K562 (cell line): ENCODE measurements around the gene GPN3. TPM values are rescaled to one million over a fixed set of nuclear protein-coding genes. Genes with fewer than 3 reads are reported as not detected.
A peak's percentile ranks its signal among the peaks of the same experiment; 100 is the strongest.

ENCODE experiments used
- CBX1 ChIP-seq: sonication (generic); IDR thresholded peaks from 2 replicates; pipeline ENCODE4 v1.6.1; 2016; ENCODE audit warnings: antibody characterized with exemption, low read depth, mild to moderate bottlenecking
- HDAC1 ChIP-seq, 2 experiments: fragments of 450-650 bp; IDR thresholded peaks; 2 replicates each; pipeline ENCODE4 v1.6.1; 2016 to 2017; ENCODE audit warnings: inconsistent platforms in 1 of 2, mild to moderate bottlenecking in 1 of 2, moderate library complexity in 1 of 2
- NFIC ChIP-seq: fragments of 450-650 bp; IDR thresholded peaks from 2 replicates; pipeline ENCODE4 v1.6.1; 2017; ENCODE audit warnings: mild to moderate bottlenecking, inconsistent platforms
- NRF1 ChIP-seq, 2 experiments: fragments of 450-650 bp; IDR thresholded peaks in 1 of 2; conservative IDR thresholded peaks in 1 of 2; 2 replicates each; pipeline ENCODE4 v1.6.1; 2014; ENCODE audit warnings: mild to moderate bottlenecking in 2 of 2
- TOE1 ChIP-seq, 2 experiments: fragments of 450-650 bp in 1 of 2; sonication (generic) in 1 of 2; formaldehyde crosslinking in 1 of 2; IDR thresholded peaks; 2 replicates each; pipeline versions ENCODE4 v1.7.1 to v1.8.0; 2016 to 2022; ENCODE audit warnings: borderline replicate concordance in 2 of 2, mild to moderate bottlenecking in 2 of 2, antibody characterized with exemption in 1 of 2, inconsistent platforms in 1 of 2, low read depth in 1 of 2, missing genetic modification reagents in 1 of 2, moderate library complexity in 1 of 2
- ZNF766 ChIP-seq: fragments of 200-800 bp; sonication (Bioruptor generic); conservative IDR thresholded peaks from 2 replicates; pipeline ENCODE4 v1.6.1; 2016; ENCODE audit warnings: missing genetic modification characterization, missing compliant biosample characterization
- polyA plus RNA-seq, 8 experiments: library from polyadenylated mRNA; depleted of rRNA in 4 of 8; stranded (reverse) in 5 of 8; unstranded in 3 of 8; fragments of >200 nt; fragmentation: Nextera tagmentation in 2 of 8; fragmentation: Illumina TruSeq in 1 of 8; extraction: Ambion mirVana in 2 of 8; extraction: Trizol in 1 of 8; gene quantifications; 2 replicates each; pipeline versions ENCODE4 v1.2.1 to v1.2.3, GENCODE V29; 2011 to 2014; ENCODE audit warnings: inconsistent platforms in 1 of 8, missing spikeins in 1 of 8
- total RNA-seq, 7 experiments: library from RNA; depleted of rRNA in 6 of 7; stranded (reverse); fragments of >200 nt in 6 of 7; fragmentation: Illumina TruSeq in 2 of 7; extraction: Trizol in 2 of 7; gene quantifications; 2 replicates each; pipeline versions ENCODE4 v1.2.1 to v1.2.3, GENCODE V29; 2011 to 2021; ENCODE audit warnings: low replicate concordance in 1 of 7
- TF ChIP-seq, protein P1 (sequence below): fragments of 450-650 bp; IDR thresholded peaks from 2 replicates; pipeline ENCODE4 v1.6.1; 2016; ENCODE audit warnings: borderline replicate concordance
- TF ChIP-seq, protein P2 (sequence below): sonication (generic); formaldehyde crosslinking; IDR thresholded peaks from 2 replicates; pipeline ENCODE4 v1.8.0; 2022; ENCODE audit warnings: missing genetic modification reagents, mild to moderate bottlenecking, moderate library complexity, borderline replicate concordance
- TF ChIP-seq, protein P3 (sequence below): sonication (generic); formaldehyde crosslinking; IDR thresholded peaks from 2 replicates; pipeline ENCODE4 v1.8.0; 2023; ENCODE audit warnings: mild to moderate bottlenecking, missing genetic modification reagents
- TF ChIP-seq, protein P4 (sequence below): fragments of 450-650 bp; IDR thresholded peaks from 2 replicates; pipeline ENCODE4 v1.6.1; 2017; ENCODE audit warnings: antibody characterized with exemption, mild to moderate bottlenecking
- TF ChIP-seq, protein P5 (sequence below), 2 experiments: fragments of 450-650 bp; conservative IDR thresholded peaks; 2 replicates each; pipeline ENCODE4 v1.6.1; 2017; ENCODE audit warnings: mild to moderate bottlenecking in 2 of 2, moderate library complexity in 2 of 2

The GPN3 gene
- total and polyA plus RNA-seq, 9 of the 15 experiments (the other 6 are each of a cell fraction or from before 2014, with no cell fraction given) = 35.8 to 123 (median 64.2) TPM

DNA sequence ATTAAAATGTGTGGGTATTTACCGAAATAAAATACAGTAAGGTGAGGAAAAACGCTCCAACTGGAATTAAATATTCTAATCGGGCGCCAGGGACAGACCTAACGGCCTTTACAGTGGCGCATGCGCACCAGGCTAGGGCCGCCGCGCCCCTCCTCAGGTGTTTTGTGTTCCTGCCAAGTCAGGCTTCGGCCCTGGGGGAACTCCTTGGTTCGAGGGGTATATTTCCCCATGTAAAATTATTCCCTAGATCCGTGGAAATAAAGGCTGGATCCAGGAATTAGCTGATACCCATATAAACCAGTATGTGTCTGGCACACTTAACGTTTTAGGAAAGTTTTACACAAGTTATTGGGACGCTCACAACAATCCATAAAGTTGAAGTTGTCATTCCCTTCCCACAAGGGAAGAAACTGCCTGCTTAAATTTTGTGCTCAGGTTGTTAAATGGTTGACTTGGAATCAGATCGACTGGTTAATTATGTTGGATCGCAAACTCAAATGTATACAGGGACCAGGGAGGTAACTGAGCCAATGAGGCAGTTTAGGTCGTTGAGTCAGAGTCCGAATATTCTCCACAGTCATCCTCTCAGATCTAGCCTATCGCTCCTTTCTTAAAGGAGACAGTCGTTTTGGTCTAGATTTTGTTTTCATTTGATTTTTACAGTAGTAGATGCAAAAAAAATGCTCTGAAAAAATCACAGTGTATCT is 63.9 kb downstream of the GPN3 start (continued):
- TF ChIP-seq, protein P1, sequence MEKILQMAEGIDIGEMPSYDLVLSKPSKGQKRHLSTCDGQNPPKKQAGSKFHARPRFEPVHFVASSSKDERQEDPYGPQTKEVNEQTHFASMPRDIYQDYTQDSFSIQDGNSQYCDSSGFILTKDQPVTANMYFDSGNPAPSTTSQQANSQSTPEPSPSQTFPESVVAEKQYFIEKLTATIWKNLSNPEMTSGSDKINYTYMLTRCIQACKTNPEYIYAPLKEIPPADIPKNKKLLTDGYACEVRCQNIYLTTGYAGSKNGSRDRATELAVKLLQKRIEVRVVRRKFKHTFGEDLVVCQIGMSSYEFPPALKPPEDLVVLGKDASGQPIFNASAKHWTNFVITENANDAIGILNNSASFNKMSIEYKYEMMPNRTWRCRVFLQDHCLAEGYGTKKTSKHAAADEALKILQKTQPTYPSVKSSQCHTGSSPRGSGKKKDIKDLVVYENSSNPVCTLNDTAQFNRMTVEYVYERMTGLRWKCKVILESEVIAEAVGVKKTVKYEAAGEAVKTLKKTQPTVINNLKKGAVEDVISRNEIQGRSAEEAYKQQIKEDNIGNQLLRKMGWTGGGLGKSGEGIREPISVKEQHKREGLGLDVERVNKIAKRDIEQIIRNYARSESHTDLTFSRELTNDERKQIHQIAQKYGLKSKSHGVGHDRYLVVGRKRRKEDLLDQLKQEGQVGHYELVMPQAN = no peak
- TF ChIP-seq, protein P2, sequence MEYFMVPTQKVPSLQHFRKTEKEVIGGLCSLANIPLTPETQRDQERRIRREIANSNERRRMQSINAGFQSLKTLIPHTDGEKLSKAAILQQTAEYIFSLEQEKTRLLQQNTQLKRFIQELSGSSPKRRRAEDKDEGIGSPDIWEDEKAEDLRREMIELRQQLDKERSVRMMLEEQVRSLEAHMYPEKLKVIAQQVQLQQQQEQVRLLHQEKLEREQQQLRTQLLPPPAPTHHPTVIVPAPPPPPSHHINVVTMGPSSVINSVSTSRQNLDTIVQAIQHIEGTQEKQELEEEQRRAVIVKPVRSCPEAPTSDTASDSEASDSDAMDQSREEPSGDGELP = peak; percentile 60; the same call in 1 of the 2 replicates
- TF ChIP-seq NRF1 (conservative IDR thresholded peaks at IDR 0.05 in 1 of 2, IDR thresholded peaks at IDR 0.05 in 1 of 2) (peak; percentile 97), TOE1 (IDR thresholded peaks at IDR 0.05; ENCODE audit: borderline replicate concordance) (peak; percentile 8; the same call in 1 of the 2 replicates), TOE1 (CRISPR knock-in tag; IDR thresholded peaks at IDR 0.05; ENCODE audit: borderline replicate concordance, low read depth) (no peak), ZNF766 (CRISPR knock-in tag) (no peak), NFIC (peak; percentile 82), CBX1 (no peak), HDAC1 (IDR thresholded peaks at IDR 0.05) (peak in 1 of 2 experiments; percentile 14; a peak in 1 of 4 replicates)
- TF ChIP-seq, protein P3, sequence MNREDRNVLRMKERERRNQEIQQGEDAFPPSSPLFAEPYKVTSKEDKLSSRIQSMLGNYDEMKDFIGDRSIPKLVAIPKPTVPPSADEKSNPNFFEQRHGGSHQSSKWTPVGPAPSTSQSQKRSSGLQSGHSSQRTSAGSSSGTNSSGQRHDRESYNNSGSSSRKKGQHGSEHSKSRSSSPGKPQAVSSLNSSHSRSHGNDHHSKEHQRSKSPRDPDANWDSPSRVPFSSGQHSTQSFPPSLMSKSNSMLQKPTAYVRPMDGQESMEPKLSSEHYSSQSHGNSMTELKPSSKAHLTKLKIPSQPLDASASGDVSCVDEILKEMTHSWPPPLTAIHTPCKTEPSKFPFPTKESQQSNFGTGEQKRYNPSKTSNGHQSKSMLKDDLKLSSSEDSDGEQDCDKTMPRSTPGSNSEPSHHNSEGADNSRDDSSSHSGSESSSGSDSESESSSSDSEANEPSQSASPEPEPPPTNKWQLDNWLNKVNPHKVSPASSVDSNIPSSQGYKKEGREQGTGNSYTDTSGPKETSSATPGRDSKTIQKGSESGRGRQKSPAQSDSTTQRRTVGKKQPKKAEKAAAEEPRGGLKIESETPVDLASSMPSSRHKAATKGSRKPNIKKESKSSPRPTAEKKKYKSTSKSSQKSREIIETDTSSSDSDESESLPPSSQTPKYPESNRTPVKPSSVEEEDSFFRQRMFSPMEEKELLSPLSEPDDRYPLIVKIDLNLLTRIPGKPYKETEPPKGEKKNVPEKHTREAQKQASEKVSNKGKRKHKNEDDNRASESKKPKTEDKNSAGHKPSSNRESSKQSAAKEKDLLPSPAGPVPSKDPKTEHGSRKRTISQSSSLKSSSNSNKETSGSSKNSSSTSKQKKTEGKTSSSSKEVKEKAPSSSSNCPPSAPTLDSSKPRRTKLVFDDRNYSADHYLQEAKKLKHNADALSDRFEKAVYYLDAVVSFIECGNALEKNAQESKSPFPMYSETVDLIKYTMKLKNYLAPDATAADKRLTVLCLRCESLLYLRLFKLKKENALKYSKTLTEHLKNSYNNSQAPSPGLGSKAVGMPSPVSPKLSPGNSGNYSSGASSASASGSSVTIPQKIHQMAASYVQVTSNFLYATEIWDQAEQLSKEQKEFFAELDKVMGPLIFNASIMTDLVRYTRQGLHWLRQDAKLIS (CRISPR knock-in tag) = peak; percentile 87; the same call in 1 of the 2 replicates
- TF ChIP-seq, protein P4, sequence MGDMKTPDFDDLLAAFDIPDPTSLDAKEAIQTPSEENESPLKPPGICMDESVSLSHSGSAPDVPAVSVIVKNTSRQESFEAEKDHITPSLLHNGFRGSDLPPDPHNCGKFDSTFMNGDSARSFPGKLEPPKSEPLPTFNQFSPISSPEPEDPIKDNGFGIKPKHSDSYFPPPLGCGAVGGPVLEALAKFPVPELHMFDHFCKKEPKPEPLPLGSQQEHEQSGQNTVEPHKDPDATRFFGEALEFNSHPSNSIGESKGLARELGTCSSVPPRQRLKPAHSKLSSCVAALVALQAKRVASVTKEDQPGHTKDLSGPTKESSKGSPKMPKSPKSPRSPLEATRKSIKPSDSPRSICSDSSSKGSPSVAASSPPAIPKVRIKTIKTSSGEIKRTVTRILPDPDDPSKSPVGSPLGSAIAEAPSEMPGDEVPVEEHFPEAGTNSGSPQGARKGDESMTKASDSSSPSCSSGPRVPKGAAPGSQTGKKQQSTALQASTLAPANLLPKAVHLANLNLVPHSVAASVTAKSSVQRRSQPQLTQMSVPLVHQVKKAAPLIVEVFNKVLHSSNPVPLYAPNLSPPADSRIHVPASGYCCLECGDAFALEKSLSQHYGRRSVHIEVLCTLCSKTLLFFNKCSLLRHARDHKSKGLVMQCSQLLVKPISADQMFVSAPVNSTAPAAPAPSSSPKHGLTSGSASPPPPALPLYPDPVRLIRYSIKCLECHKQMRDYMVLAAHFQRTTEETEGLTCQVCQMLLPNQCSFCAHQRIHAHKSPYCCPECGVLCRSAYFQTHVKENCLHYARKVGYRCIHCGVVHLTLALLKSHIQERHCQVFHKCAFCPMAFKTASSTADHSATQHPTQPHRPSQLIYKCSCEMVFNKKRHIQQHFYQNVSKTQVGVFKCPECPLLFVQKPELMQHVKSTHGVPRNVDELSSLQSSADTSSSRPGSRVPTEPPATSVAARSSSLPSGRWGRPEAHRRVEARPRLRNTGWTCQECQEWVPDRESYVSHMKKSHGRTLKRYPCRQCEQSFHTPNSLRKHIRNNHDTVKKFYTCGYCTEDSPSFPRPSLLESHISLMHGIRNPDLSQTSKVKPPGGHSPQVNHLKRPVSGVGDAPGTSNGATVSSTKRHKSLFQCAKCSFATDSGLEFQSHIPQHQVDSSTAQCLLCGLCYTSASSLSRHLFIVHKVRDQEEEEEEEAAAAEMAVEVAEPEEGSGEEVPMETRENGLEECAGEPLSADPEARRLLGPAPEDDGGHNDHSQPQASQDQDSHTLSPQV = peak; percentile 82
- TF ChIP-seq, protein P5, sequence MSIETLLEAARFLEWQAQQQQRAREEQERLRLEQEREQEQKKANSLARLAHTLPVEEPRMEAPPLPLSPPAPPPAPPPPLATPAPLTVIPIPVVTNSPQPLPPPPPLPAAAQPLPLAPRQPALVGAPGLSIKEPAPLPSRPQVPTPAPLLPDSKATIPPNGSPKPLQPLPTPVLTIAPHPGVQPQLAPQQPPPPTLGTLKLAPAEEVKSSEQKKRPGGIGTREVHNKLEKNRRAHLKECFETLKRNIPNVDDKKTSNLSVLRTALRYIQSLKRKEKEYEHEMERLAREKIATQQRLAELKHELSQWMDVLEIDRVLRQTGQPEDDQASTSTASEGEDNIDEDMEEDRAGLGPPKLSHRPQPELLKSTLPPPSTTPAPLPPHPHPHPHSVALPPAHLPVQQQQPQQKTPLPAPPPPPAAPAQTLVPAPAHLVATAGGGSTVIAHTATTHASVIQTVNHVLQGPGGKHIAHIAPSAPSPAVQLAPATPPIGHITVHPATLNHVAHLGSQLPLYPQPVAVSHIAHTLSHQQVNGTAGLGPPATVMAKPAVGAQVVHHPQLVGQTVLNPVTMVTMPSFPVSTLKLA (conservative IDR thresholded peaks at IDR 0.05) = no peak
